HG02588 (cell line): ENCODE data around the gene EME1.
"Not testable (repeated sequence)": the region's sequence is repeated elsewhere in the genome, so short reads cannot be mapped to it uniquely, and the experiment has no call there.

Experiments
- ATAC-seq: cut with Tn5 transposase; IDR thresholded peaks from one replicate; pipeline ENCODE4 v1.9.1; 2021; ENCODE audit warnings: mild to moderate bottlenecking, moderate library complexity; ENCODE audit not compliant: unreplicated experiment

The EME1 gene

DNA sequence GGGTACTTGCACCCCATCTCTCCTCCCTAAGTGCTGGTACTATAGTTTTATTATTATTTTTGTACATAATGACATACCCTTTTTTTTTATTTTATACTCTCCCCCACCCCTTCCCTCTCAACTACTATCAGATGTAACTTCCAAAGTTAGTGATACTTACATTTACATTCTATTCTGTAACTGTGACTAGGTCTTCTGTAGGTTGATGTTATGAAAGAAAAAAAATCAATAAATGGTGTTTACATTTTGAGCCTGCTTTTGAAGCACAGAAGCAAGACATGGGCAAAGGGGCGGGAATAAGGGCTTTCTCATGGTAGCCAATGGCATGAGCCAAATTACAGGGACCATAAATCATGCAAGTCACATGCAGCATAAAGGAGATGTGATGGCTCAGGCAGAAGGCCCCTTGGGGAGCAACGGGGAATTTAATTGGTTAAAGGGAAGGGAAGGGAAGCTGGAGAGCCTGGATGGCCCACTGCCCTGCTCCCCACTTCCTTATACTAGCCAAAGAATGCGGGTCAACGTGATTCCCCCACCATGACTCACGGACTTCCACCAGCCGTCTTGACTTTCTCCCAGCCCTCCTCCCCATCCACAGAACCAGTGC lies 50.6 kb downstream of the EME1 start:
- ATAC-seq: no peak

DNA sequence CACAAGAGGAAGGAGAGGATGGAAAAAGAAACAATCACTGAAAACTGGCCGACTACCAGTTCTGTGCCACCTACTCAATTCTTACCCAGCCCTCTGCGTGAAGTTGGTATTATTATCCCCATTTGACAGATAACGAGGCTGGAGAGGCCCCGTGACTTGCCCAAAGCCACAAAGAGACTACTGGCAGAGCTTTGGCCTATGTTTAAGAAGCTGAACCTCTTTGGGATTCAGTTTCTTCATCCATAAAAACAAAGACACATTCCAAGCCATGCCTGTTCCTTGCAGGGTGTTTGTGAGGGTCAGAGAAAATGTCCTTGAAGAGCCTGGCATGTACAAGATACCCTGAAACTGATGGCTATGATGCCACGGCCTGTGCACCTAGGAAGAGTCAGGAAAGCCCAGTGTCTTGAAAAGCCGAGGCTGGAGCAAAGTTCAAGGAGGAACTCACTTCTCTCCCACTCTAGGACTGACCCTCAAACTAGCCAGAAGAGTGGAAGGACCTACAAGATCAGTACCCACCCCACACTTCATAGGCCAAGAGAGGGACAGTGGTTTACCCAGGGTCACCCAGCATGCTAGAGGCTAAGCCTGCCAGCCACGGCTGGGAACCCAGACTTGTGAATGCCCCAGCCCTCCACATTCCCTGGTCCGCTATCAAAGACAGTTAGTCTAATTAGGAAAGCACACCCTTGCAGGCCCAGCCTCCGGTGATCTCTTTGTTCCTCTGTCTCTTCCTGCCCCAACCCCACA lies 51.4 kb downstream of the EME1 start:
- no peak for ATAC-seq

DNA sequence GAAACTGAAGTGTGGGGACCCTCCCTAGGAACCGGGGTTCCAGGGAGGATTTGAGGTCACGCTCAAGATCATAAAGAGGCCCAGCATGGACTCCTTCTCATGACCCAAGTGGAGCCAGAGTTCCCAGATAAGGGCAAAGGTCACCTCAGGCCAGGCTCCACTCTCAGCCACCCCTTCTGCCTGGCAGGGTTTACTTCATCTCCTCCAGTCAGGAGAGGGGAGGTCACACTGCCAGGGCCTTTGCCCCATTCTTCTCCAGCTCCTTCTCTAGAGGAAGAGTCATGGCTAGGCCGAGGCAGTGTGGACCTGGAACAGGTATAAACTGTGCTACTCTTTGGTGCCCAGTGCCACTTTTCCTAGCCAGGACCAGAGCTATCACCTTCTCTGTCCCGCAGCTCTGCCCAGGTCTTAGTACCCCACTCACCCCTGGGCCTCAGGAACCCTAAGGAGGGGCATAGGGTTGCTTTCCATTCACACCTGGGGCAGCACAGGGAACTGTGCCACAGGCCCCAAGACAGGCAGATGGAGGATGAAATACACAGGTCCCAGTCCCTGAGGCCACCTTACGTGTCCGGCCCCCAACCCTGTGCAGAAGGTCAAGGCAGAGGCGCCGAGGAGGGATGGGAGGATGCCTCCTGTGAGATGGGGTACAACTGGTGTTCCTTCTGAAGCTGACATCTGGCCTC lies 52.1 kb downstream of the EME1 start:
- ATAC-seq: no peak

DNA sequence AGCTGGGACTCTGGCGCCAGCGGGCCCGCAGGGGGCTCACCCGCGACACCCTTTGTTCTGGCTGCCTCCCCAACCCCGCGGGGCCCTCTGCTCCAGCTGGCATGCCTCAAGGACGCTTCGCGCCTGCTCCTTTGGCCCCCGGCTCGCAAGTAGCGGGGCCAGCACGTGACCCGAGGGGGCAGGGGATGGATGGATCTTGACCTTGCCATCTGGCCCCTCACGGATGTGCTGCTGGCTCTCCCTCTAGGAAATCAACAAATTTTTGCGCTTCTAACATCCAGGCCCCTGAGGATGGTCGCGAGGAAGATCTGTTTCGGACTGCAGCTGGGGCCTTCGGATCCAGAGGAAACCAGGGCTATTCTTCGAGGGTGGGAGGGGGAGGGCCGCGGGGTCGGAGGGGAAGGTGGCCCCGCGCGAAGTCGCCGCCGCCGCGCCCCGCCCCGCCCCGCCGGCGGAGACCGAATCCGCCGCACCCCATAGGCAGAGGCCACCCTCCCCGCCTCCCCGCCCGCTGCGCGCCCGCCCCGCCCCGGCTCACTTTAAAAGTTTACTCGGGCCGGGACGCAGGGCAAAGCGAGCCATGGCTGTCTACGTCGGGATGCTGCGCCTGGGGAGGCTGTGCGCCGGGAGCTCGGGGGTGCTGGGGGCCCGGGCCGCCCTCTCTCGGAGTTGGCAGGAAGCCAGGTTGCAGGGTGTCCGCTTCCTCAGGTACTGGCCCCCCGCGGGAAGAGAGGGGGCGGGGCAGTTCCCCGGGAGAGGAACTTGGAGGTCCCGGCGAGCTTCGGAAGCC lies 52.8 kb downstream of the EME1 start, which contains the start of gene ACSF2:
ACSF2 (plus strand) TSS at position 537 of the 790 bp plus-strand sequence; CDS start at position 581, 44 bp downstream.
- ATAC-seq: peak; percentile 51

DNA sequence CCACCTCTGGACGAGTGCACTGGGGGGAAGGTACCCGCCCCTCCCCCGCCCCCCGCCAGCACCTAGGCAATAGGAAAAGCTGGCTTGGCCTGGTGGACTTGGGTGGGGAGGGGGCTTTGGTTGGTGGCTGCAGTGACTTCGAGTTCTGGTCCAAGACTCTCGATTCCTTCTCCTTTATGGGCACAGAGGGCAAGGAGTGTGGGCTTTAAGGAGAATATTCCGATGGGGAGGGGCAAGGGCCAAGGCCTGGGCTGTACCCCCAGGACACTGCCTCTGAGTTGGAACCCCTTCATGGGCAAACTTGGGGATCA lies 53.4 kb downstream of the EME1 start:
- ATAC-seq: peak; percentile 18

DNA sequence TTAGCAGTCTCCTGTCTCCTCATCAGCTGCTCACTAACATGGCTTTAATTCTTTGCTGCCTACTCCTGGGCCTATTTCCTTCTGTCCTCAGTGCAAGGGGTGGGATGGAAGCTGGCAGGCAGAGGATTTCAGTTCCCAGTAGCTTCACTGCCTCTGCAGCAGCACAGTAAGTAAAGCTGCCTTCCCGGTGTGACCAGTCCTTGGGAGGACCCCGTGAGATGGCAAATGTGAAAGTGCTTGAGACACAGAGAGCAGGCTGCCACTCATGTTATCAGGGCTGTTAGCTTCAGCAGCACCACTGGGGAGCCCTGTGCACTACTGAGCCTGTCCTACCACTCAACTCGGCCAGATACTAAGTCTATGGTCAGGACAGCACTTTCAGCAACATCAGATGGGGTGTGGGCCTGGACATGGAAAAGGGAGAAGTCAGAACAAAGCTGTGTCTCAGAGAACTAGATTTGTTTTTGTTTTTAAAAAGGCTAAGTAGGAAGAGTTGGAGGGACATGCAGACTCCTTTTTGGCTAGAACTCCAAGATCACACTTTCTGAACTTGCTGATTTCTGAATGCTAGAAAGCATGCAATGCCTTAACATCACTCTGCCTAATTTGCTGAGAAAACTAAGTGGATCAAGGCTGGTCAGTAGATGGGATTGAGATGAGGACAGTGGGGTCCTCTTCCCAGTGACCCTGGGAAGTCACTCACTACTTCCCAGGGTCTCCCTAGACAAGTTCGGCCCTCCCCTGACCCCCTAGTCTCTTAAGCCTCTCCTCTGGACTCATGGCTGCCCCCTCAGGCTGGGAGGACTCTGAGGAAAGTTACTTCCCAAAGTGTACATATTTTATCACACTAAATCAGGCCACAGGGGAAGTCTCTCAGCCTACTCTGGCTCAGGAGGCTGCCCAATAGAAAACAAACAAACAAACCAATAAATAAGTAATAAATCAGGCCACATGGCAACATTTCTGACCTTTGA lies 54.1 kb downstream of the EME1 start:
- peak; percentile 15 for ATAC-seq

DNA sequence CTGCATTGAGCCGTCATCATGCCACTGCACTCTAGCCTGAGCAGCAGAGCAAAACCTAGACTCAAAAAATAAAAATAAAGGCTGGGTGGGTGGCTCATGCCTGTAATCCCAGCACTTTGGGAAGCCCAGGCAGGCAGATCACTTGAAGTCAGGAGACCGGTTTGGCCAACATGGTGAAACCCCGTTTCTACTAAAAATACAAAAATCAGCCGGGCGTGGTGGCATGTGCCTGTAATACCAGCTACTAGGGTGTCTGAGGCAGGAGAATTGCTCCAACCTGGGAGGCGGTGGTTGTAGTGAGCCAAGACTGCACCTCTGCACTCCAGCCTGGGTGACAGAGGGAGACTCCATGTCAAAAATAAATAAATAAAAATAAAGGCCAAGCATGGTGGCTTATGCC lies 55.1 kb downstream of the EME1 start:
- not testable (repeated sequence) for ATAC-seq

DNA sequence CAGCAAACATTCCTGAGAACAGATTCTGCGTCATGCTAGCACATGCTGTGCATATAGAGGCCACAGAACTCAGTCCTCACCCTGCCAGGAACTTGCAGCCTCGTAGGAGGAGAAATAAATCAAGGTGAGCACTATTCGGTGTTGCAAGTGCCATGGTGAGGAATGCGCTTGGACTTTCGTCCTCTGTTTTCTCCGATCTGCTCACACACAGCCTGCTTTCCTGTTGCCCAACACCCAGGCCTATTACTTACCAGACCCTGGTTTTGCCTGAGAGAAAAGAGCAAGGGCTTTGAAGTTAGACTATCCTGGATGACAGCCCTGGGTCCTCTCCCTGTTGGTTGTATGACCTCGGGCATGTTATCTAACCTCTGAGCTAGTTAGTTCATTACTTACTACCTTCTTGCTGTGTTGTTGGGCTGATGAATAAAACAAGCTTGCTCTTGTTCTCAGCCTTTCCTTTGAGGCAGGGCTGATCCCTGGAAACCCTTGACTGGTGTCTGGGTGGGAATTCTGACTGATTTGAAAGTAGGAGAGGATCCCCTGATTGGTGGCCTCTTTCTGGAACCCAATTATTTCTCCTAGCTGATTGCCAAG lies 55.9 kb downstream of the EME1 start:
- ATAC-seq: no peak

DNA sequence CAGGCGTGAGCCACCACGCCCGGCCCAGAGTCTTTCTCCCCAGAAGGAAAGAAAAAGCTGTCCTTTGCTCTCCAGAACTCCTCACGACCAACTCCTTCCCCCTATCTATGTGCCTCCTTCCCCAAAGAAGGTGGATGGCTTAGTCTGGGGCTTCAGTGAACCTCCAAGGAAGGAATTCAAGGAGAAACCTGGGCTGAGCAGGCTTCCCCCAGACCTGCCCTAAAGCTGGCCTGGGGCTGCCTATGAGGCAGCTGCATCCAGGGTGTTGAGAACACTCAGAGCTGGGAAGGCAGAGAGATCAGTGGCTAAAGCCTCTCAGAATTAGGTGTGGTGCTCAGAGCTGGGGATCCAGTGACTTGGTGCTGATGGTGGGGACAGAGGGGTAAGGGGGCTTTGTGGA lies 56.8 kb downstream of the EME1 start:
- no peak for ATAC-seq
